GM12878 (cell line): Measurements from ENCODE around the gene VDR. TPM values are rescaled to one million over a fixed set of nuclear protein-coding genes. Genes with fewer than 3 reads are reported as not detected.

Source experiments
- ATAC-seq: fragments of 200-7000 bp; cut with Tn5 transposase; 3 replicates; pipeline ENCODE4 v1.9.1; 2020; ENCODE audit warnings: mild to moderate bottlenecking, moderate library complexity
- BruUV-seq: library from RNA; stranded (reverse); fragments of 400-500 nt; replicated peaks from 2 replicates; lab custom pipeline; 2021; lab: Mats Ljungman, UMichigan
- CTCF ChIA-PET: fragments of 300-600 bp; sonication (Branson Sonifier 250); formaldehyde crosslinking; extraction: SDS; loops from one replicate; lab custom pipeline; 2021; ENCODE audit warnings: inconsistent platforms; lab: Yijun Ruan, JAX
- POLR2A ChIA-PET: fragments of 350-600 bp; formaldehyde crosslinking; extraction: SDS; loops from one replicate; lab custom pipeline; 2021; ENCODE audit warnings: inconsistent platforms; lab: Charles Lee
- RAD21 ChIA-PET: fragments of 300-600 bp; sonication (Branson Sonifier 250); formaldehyde crosslinking; loops from one replicate; lab custom pipeline; 2023; ENCODE audit warnings: antibody characterized with exemption; ENCODE audit not compliant: unreplicated experiment; lab: Charles Lee
- SMC1A ChIA-PET: fragments of 300-600 bp; sonication (Branson Sonifier 250); formaldehyde crosslinking; loops from one replicate; lab custom pipeline; 2023; ENCODE audit not compliant: unreplicated experiment, uncharacterized antibody; lab: Charles Lee
- DNase-seq: peaks from one replicate; pipeline ENCODE4 v3.0.0-alpha.2; 2011; ENCODE audit warnings: low read depth, low spot score
- FAIRE-seq: peaks from 3 replicates; lab custom pipeline; 2011; peaks lifted over from hg19 to GRCh38; lab: Jason Lieb, UNC
- H2AFZ ChIP-seq: 2 replicates; pipeline ENCODE4 v1.6.0; 2011; ENCODE audit warnings: low read depth, low read length, control low read depth; ENCODE audit not compliant: control insufficient read depth
- H3K27ac ChIP-seq: 2 replicates; pipeline ENCODE4 v1.5.1; 2011; ENCODE audit warnings: control low read depth; ENCODE audit not compliant: control insufficient read depth, insufficient read depth
- H3K27me3 ChIP-seq, 2 experiments: replicated peaks in 1 of 2; 2 replicates each; pipeline versions ENCODE4 v1.6.0 to v1.6.1; 2011; ENCODE audit warnings: low read length in 1 of 2; ENCODE audit not compliant: control insufficient read depth in 2 of 2, insufficient read depth in 2 of 2
- H3K36me3 ChIP-seq, 2 experiments: 2 replicates each; pipeline ENCODE4 v1.5.1; 2011; ENCODE audit warnings: low read length in 1 of 2; ENCODE audit not compliant: control insufficient read depth in 2 of 2, insufficient read depth in 2 of 2
- H3K4me1 ChIP-seq: 2 replicates; pipeline ENCODE4 v1.6.1; 2011; ENCODE audit warnings: mild to moderate bottlenecking, low read length, moderate library complexity, mixed read lengths; ENCODE audit not compliant: control insufficient read depth, insufficient read depth
- H3K4me2 ChIP-seq: 2 replicates; pipeline ENCODE4 v1.6.0; 2011; ENCODE audit warnings: control low read depth; ENCODE audit not compliant: control insufficient read depth, insufficient read depth
- H3K4me3 ChIP-seq: fragments of 200-600 bp; sonication (generic); 2 replicates; pipeline ENCODE4 v1.5.1; 2016
- H3K79me2 ChIP-seq: 2 replicates; pipeline ENCODE4 v1.6.0; 2011; ENCODE audit warnings: low read length; ENCODE audit not compliant: control insufficient read depth, insufficient read depth
- H3K9ac ChIP-seq: 2 replicates; pipeline ENCODE4 v1.8.0; 2011; ENCODE audit warnings: low read length, control low read depth, mixed read lengths; ENCODE audit not compliant: control insufficient read depth, insufficient read depth
- H3K9me3 ChIP-seq: replicated peaks from 3 replicates; pipeline ENCODE4 v1.5.1; 2011; ENCODE audit warnings: mild to moderate bottlenecking, low read length; ENCODE audit not compliant: control insufficient read depth, insufficient read depth
- H4K20me1 ChIP-seq: 2 replicates; pipeline ENCODE4 v1.6.0; 2011; ENCODE audit not compliant: control insufficient read depth, insufficient read depth
- BCL3 ChIP-seq: IDR thresholded peaks from 2 replicates; pipeline ENCODE4 v1.6.1; 2011; ENCODE audit warnings: borderline replicate concordance, low read depth, mild to moderate bottlenecking, moderate library complexity, low read length; ENCODE audit not compliant: insufficient read depth, poor library complexity, severe bottlenecking
- EP300 ChIP-seq, 2 experiments: fragments of 150-350 bp in 1 of 2; IDR thresholded peaks; 2 replicates each; pipeline ENCODE4 v1.6.1; 2011 to 2012; ENCODE audit warnings: low read depth in 2 of 2, low read length in 2 of 2, borderline replicate concordance in 1 of 2, improper control_type of control experiment in 1 of 2, inconsistent platforms in 1 of 2; ENCODE audit not compliant: control insufficient read depth in 1 of 2
- PAX5 ChIP-seq: IDR thresholded peaks from 2 replicates; pipeline ENCODE4 v1.6.1; 2011; ENCODE audit warnings: low read depth, low read length, borderline replicate concordance
- PBX3 ChIP-seq: IDR thresholded peaks from 2 replicates; pipeline ENCODE4 v1.6.1; 2011; ENCODE audit warnings: mild to moderate bottlenecking, low read depth, low read length, moderate library complexity; ENCODE audit not compliant: insufficient replicate concordance
- YBX1 ChIP-seq: fragments of 450-650 bp; IDR thresholded peaks from 2 replicates; pipeline ENCODE4 v1.6.1; 2016; ENCODE audit warnings: antibody characterized with exemption
- WGBS: methylation state at CpG from one replicate; pipeline ENCODE4 v1.1.6; 2016; ENCODE audit warnings: low lambda C conversion rate; ENCODE audit not compliant: insufficient replicate concordance, insufficient coverage; ENCODE audit errors: missing lambda C conversion rate; 5-methylcytosine and 5-hydroxymethylcytosine counted together
- in situ Hi-C: fragments of 300-500 bp; cut with MboI; formaldehyde crosslinking; loops from 9 replicates; pipeline ENCODE4 v1.14.3; 2018; ENCODE audit warnings: mixed read lengths
- intact Hi-C: fragments of 100-400 bp; cut with micrococcal nuclease; formaldehyde crosslinking; loops from one replicate; pipeline ENCODE4 v1.14.2; 2022; ENCODE audit not compliant: unreplicated experiment
- polyA plus RNA-seq, 11 experiments: library from polyadenylated mRNA; depleted of rRNA in 4 of 11; unstranded in 6 of 11; stranded (reverse) in 5 of 11; fragments of >200 nt; fragmentation: Nextera tagmentation in 4 of 11; fragmentation: Illumina TruSeq in 1 of 11; extraction: Ambion mirVana in 4 of 11; extraction: Trizol in 1 of 11; gene quantifications; 1 replicate in 1 of 11; 2 replicates in 10 of 11; pipeline versions ENCODE4 v1.2.1 to v1.2.3, GENCODE V29; 2011 to 2016; ENCODE audit warnings: inconsistent platforms in 2 of 11, missing spikeins in 2 of 11, low read depth in 1 of 11
- total RNA-seq, 4 experiments: library from RNA; depleted of rRNA in 3 of 4; stranded (reverse); fragments of >200 nt in 3 of 4; fragmentation: Illumina TruSeq in 1 of 4; extraction: Trizol in 1 of 4; gene quantifications; 2 replicates each; pipeline versions ENCODE4 v1.2.1 to v1.2.3, GENCODE V29; 2013 to 2021

Gene VDR
- total and polyA plus RNA-seq, 10 of the 15 experiments (the other 5 are each of a cell fraction or from before 2014, with no cell fraction given), result 0.27 to 7.9 (median 3.0) TPM

GRCh38 chr12:47944685-47945340, 40.0 kb upstream of the VDR start:
- ChIA-PET SMC1A (no interaction called here), POLR2A (no interaction called here), CTCF (interaction anchor here (0.9 to 1.6 kb wide), 2 partner anchors 9 to 18 kb away, joined by 3 to 5 read pairs; partner anchors contain the start of gene TMEM106C), RAD21 (no interaction called here)
- intact Hi-C loops (loop anchor here (5.0 kb wide), 1 partner anchor 43 kb away; the partner anchor contains the start of gene VDR), in situ Hi-C loops (no loop called here)
- H3K79me2 ChIP-seq, result no peaks in the 10 kb centered on the region
- no peaks in the 10 kb centered on the region for H3K9me3 ChIP-seq
- H3K4me2 ChIP-seq, result no peak overlapping the region
- no peaks in the 10 kb centered on the region; a peak in 2 of 4 replicates for H3K27me3 ChIP-seq
- DNase-seq (no peak), FAIRE-seq (no peak), ATAC-seq (no peak)
- H3K36me3 ChIP-seq, result no peaks in the 10 kb centered on the region
- H3K9ac ChIP-seq, result no peak overlapping the region
- no peaks in the 10 kb centered on the region for H4K20me1 ChIP-seq
- H3K4me1 ChIP-seq, result no peaks in the 10 kb centered on the region
- TF ChIP-seq PAX5 (no peak), EP300 (IDR thresholded peaks at IDR 0.05; ENCODE audit: borderline replicate concordance in 1 of 2, control insufficient read depth in 1 of 2, low read depth in 2 of 2, low read length in 2 of 2) (no peak), YBX1 (no peak), PBX3 (peak; percentile 44), BCL3 (peak; percentile 97)
- no peak overlapping the region for H3K27ac ChIP-seq
- no peak overlapping the region for H3K4me3 ChIP-seq
- 60% methylated on average over 6 of the region's 6 CpGs for WGBS
- no peak overlapping the region for H2AFZ ChIP-seq
- no TSS peak for BruUV-seq
